NCI-H524 treated with DMSO at 0.1 percent for 48 hours (cell line): ENCODE results near the gene MARCKS.

Source experiments
- DNase-seq: peaks from one replicate; lab custom pipeline; 2025; lab: John Stamatoyannopoulos, UW

The MARCKS gene, protein sequence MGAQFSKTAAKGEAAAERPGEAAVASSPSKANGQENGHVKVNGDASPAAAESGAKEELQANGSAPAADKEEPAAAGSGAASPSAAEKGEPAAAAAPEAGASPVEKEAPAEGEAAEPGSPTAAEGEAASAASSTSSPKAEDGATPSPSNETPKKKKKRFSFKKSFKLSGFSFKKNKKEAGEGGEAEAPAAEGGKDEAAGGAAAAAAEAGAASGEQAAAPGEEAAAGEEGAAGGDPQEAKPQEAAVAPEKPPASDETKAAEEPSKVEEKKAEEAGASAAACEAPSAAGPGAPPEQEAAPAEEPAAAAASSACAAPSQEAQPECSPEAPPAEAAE

DNA sequence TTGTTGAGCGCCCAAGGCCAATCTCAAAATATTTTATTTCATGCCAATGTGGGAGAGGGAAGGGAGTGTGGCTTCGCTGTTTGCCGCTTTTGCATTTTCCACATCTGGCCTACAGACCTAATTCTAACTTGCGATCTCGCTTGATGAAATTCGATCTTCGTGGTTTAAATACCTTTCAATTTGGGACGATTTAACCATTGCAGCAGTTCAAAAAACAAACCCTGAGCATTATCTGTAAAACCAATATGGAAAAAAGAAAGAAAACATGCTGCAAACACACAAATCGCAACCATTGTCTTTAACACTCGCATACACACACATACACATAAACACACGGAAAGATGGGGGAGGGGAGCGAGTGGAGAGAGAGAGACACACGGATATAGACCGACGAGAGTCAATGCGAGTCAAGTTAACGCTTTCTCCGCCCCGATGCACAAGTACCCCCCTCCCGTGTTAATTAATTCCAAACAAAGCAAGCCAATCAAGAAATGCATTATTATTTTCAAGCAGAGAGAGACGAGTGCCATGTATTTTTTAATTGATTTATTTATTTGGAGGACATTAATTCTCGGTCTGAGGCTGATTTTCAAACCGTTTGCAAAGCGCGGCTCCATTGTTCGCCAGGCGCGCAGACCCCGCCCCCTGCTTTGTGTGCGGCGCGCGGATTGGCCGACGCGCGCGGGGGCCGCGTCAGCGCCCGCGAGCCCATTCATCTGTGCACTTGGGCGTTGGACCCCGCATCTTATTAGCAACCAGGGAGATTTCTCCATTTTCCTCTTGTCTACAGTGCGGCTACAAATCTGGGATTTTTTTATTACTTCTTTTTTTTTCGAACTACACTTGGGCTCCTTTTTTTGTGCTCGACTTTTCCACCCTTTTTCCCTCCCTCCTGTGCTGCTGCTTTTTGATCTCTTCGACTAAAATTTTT is at the start of gene MARCKS:
Gene MARCKS, plus strand, starts transcription at position 721 of the 931 bp plus-strand sequence. CDS start 401 bp downstream, outside the sequence.
- peak; percentile 50 for DNase-seq

DNA sequence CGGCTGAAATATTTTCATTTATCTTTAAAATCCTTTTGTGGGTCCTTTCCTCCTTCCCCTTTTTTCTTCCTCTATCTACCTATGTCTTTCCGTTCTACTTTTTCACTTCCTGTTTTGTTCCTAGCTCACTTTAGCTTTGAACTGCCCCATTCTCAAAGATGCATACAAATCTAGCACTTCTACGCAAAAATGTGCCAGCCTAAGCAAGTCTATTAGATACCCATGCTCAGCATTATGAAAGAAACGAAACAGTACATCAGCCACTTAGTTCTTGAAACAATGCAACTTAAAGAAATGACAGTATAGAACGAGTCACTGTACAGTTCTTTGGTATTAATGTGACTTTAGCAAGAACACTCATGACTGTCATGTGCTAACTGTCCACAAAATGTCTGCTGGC is 47.3 kb upstream of the MARCKS start:
- no peak for DNase-seq

DNA sequence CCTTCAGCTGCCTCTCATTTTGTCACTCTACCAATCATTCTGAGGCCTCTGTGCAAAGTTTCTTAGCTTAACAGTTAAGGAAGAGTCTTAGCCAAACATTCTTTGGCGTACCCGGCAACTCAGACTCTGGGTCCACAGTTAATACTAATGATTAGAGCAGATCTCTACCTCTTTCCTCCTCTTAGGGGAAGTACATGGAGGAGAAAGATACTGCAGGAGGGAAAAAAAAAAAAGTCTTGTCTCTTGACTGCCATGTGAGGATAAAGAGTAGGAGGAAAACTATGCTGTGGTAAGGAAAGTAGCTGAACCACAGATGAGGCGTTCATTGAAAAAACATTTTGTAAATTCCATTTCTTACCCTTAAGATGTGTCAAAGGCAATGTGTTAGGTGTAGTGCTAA is 44.0 kb upstream of the MARCKS start:
- DNase-seq: no peak

DNA sequence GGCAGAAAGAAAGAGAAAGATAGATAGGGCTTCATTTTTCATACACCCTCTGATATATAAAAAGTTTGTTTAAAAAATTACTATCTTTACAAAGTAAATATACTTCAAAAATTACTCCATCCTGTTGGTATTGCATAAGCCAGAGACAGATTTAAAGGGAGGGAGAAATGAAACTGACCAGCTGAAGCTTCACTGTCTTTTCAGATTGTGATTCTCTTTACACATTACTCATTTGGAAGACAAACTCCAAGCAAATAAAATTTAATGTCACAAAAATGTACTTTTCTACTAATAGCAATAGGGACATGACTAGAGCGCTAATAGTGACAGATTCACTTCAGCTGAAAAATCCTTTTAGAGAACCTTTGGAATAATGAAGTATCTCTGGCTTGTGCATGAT is 38.6 kb upstream of the MARCKS start:
- DNase-seq: no peak

DNA sequence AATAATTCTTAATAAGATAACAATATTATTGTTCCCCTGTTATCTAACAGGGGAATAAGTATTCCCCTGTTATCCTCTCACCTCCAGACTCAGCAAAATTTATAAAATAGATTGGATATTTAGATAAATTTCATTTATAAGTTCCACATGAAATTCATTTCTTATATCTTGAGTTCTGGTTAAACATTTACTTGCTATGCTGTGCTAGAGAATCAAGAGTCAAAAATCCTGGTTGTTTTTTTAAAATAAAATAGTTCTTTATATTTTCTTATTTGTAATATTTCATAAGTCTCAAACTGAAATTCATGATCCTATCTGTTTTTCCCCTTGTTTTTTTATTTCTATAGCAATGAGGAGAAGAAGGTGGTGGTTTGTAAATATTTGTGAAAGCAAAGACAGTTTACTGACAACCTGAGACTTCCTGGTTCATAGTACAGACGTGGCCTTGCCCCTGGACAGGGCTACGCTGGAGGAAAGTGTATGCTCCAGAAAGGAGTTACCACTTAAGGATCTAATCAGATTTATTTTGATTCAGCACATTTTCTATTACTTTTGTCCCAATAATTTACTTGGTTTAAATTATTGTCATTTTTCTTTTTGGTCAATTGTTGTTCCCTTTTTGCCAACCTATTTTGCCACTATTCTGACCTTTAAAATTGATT is 37.8 kb upstream of the MARCKS start:
- DNase-seq: no peak

DNA sequence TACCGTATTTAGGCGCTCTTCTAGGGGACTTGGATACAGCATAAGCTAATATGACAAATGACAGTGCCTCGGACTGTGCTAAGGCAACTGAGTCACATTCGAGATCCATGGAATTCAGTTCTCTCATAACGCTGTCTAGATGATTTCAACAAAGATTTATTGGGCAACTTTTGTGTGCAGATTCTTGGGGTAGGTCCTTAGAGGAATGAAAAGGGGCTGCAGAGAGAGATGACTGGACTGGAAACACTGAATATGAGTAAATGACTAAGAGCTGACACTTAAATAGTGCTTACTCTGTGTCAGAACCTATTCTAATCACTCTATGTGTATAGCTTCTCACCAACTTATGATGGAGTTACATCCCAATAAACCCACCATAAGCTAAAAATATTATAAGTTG is 36.4 kb upstream of the MARCKS start:
- no peak for DNase-seq

DNA sequence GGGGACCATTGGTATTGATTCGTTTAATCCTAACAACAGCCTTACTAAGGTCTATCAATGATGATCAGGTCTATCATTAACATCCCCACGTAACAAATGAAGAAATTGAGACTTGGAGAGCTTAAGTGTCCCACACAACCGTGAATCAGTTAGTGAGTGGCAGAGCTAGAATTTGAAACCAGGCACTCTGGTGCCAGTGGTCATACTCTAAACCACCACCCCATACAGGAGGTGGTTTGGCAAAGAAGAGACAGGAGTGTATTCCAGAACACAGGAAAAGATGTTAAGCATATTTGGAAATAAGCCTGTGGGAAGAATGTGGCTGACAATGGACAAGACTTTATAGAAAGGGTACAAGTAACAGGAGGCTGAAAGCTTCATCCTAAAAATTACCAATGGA is 35.7 kb upstream of the MARCKS start:
- DNase-seq: no peak

DNA sequence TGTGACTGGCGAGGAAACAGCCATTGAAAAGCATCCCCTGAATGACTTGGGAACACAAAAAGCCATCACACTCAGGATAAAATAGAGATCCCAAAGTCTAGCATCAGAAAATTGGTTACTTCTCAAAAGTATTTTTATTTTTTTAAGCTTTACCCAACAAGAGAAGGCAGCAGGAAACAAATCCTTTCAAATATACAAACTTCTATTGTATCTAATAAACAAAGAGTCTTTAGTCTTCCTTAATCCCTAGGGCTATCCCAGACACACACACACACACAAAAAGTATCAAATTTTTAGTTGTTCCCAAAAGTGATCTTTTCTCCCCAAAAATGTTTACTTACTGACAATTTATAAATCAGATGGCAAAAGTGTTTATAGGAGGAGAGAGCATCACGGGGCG is 33.2 kb upstream of the MARCKS start:
- DNase-seq: no peak

DNA sequence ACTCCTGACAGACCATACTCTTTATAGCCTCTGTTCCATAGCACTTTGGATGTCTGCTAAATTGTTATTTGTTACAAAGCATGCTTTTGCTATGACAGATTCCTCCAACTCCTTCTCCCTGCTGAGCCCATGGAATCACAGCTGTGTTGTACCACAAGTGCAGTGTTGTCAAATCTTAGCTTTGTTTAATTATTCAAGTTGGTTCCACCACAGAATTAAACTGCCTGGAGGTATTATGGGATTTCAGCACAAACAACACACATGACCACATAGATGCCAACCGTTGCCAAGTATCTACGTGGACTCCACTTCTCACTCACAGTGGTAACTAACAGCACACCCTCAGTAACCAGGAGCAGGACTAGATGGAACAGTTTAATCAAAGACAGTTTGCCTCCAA is 32.7 kb upstream of the MARCKS start:
- DNase-seq: no peak

DNA sequence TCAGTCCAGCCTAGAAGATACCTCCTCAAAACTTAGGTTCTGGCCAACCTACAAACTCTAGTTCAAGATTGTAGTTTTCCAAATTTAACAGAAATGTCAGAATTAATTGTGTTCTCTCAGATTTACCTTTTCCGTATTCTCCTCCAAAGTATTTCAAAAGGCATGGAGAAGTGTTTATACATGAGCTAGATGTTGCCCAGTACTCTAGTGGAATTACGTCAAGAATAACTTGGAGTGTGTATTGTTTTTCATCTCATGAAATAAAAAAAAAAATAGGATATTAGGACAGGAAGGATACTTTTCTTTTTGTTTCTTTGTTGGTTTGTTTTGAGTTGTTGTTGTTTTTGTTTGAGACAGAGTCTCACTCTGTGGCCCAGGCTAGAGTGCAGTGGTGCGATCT is 32.3 kb upstream of the MARCKS start:
- no peak for DNase-seq

DNA sequence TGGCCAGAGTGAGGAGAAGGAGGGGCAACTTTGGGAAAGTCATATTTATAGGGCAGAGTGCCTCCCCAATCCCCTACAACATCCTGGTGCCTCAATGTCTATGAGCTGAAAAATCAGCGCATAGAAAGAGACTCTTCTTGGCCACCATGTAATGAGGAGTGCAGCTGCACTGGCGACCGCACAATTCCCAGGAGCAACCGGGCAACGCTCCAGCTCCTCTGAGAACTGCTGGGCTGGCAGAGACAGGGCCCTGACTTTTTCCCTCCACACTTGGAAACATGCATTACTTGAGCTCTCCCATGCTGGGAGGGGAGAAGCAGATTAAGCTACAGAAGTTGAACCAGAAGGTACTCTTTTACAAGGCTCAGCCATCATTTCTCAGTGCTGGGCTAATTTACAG is 31.4 kb upstream of the MARCKS start:
- peak; percentile 28 for DNase-seq

DNA sequence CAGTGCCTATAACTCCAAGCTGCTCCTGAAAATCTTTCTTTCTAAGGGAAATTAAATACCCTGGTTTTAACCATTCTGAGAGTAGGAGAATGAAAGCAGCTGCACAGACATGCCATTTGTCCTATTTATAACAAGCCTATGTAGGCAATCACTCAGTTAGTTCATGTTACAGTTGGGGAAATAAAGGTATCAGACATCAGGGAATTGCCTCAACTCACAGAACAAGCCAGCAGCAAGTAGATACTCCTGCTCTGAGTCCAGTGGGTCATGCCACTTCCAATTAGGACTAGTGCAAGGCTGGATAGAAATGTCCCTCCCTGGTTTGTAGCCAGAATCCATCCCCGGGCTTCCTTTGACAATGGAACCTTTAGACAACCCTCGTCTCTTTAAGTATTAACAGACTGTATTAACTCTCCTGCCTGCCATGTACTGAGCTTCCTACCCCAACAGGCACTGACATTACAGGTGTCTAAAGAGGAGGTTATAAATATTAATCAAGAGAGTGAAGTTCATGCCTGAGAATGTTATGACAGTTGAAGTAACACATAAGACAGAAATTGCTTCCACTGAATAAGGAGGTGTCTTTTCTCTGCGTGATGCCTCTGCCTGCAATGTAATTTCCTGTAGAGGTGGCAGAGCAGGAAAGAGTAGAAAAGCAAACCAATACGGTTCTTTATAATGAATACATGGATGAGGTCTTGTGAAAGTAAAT is 28.0 kb upstream of the MARCKS start:
- DNase-seq: no peak

DNA sequence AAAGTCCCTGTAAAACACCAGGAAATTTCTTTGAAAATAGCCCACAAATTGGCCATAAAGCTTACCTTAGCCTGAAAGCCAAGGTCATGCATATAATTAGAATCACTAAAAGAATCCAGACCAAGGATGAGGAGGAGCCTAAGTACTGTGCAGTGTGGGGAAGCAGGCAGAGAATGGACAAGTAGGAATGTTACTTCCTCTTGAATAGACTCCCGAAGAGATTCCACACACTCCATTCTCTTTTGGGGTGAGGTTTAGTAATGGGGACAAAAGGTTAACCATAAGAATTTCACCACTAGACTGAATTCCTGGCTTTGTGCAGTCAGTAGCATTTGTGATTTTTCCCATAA is 27.5 kb upstream of the MARCKS start:
- no peak for DNase-seq

DNA sequence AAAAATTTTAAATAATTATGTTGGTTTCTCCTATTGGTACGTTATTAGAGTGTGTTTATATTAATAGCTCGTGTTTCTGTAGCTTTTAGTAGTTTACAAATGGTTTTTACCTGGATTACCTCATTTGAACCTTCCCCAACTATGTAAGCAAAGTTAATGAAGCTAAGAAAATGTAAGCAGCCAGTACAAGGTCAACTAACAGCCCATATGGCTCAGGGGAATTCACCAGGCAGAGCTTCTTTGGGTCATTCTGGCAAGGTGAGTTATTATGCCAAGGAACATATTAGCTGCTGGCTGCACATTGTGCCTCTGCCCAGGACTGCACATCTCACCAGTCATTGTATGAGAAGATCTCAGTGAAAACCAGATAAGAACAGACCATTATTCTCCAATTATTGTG is 27.0 kb upstream of the MARCKS start:
- DNase-seq: no peak

DNA sequence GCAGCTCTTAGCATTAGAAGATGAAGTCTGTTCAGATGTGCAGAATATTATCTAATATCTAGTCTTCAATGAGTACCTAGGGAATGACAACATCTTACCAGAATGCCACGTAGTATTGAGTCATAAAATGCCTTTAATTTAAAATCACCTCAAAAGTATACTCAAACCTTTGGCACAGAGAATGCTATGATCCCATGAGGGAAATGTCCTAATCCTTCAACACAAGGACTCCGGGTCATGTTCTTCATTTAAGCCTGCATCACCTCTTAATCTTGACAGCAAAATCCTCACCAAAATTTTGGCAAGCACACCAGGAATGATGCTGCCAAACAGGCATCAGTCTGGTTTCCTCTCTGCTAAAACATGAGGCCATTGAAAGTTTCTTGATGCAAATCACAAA is 23.6 kb upstream of the MARCKS start:
- no peak for DNase-seq

DNA sequence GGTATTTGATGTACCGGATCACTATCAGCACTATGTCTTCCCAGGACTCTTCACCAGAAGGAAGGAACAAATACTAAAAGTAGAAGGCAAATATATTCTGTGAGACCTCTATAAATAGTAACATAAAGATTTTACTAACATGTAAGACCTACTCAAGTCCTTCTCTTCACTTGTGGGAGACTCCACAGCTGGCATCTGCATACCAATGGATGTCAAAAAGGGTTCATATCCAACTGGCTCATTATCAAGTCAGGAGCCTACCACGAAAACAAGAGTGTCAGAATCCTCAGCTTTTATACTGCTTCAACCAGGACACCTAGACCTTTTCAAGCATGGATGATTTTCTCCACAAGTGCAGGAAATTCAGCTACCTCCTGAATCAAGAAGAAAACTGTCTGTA is 20.0 kb upstream of the MARCKS start:
- DNase-seq: no peak

DNA sequence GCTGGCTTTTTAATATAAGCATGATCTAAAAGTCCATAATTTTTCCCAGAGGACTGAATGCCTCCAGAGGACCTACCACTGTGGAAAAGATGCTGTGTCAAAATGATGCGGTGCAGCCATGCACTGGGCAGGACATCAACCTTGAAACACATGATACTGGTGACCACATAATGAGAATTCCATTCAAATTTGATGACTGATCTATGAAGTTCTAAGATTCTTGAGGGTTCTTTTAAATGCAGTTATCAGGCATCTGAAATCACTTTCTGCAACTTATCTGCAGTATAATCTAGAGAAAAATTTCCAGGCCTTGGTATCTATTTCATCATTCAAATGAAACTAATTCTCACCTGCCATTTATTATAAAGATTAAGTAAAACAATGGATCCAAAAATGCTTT is 15.0 kb upstream of the MARCKS start:
- DNase-seq: no peak

DNA sequence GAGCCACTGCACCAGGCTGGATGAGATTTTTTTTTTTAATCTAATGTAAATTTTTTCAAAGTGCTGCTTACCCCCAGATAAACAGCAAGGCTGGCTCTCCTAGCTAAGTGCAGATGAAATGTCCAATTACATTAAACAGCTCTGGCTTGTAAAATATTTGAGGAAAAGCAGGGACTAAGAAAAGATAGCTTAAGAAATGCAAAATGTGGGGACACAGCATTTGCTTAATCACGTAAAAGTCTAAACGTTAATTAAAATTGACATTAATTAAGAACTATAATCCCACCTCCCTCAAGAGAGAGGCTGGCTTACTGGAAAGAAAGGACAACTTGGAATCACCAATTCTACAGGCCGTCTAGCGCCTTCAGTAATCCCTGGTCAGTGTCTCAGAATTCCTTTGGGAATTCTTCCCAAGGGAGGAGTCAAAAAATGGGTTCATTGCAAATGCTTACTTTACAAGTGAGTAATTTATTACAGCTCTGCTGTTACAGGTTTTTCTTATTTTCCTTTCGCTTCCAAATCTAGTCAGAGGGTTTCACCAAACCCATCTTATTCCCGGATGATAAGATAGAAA is 13.6 kb upstream of the MARCKS start:
- no peak for DNase-seq

DNA sequence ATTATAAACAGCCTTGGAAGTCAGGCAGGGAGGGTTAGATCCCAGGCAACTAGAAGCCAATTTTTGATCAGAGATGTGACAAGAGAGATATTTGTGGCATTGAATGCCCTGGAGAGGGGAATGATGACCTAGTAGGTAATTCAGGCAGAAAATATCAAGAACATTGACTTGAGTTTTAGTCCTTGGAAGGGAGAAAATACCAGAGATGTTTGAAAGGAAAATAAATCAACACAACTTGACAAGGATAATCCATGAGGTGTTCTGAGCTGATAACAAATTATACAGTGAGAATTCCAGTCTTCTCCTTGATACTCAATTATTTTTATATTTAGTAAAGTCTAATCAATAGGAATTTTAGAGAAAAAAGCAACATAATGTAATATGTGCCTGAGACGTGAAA is 10.6 kb upstream of the MARCKS start:
- no peak for DNase-seq

DNA sequence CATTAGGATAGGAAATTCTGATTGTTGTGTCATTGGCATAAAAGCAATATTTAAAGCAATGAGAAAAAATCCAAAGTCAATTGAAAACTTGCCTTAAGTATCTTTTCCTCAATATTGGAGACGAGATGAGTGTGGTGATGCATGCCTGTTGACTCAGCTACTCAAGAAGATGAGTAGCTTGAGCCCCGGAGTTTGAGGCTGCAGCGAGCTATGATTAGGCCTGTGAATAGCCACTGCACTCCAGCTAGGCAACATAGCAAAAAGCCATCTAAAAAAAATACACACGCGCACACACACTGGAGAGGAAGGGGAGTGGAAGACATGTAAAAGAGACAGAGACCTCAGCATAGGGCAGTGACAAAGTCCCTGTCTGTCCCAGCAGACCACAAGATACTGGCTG is 9.7 kb upstream of the MARCKS start:
- no peak for DNase-seq

DNA sequence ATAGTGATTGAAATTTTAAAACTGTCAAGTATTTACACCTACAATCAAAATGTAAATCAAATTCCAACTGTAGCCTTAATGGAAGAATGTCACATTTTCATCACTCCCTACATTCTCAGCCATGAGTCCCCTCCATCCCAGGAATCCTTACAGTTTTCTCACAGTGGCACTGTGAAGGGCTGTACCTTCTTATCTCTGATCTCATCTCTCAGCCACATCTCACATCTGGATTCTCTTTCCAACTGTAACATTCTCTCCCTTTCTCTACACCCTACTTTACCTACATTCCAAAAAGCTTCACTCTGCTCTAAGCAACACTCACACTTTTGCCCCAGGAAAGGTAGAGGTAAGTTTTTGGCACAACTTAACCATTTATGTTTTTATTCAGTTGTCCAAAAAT is 8.9 kb upstream of the MARCKS start:
- DNase-seq: no peak

DNA sequence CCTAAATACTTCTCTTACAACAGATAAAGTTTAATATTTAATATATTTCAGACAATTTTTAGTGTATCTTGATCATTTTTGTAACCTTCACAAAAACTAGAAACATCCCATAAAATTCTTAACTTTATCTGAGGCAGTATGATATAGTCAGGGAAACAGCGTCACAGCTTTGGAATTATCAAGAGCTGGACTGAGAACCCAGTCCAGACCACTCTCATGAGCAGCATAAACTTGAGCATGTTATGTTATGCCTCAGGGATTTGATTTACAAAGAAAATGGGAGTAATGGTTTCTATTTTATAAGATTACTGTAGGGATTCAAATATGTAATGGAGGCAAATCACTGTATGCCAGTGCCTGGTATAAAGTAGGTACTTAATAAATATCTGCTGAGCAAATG is 8.3 kb upstream of the MARCKS start:
- DNase-seq: no peak
